Smooth muscle cell of the brain vasculature (primary cell): ENCODE results near the gene GLS.
"Not testable (repeated sequence)": the region's sequence is repeated elsewhere in the genome, so short reads cannot be mapped to it uniquely, and the experiment has no call there.

Source experiments
- DNase-seq: peaks from one replicate; pipeline ENCODE4 v3.0.0-alpha.2; 2012; ENCODE audit warnings: low read depth, low spot score

GLS gene

DNA sequence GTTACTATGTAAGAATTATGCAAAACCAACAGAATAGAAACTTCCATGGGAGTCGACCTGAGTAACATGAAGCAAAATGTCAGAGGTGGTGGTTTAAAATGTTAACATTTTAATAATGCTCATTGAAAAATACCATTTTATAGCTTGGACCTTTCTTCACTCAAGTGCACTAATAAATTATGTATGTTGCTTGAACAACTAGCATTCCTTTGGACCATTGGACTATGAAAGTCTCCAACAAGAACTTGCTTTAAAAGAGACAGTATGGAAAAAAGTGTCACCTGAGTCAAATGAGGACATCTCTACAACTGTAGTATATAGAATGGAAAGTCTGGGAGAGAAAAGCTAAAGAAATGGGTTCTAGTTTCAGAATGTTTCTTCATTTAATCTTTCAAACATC, 51.9 kb downstream of the GLS start:
- DNase-seq = no peak

- no peak for DNase-seq
Observed at GRCh38 chr2:190933361-190933760, 52.7 kb downstream of the GLS start.

DNA sequence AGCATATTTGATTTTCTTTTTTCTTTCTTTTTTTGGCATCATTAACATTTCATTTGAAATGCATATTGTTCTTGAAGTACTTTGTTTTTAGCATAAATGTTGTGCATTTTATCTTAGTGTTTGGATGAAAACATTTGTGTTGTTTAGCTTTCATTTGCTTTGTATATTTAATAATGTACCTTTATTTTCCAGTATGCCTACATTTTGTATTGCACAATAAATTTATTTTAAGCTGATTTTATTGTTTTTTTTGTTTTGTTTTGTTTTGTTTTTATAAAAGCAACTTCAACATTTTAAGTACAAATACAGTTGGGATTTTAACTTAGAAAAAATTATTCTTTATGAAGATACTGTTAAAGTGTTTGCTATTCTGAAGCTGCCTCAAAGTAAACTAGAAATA, 54.4 kb downstream of the GLS start:
- DNase-seq = no peak

DNA sequence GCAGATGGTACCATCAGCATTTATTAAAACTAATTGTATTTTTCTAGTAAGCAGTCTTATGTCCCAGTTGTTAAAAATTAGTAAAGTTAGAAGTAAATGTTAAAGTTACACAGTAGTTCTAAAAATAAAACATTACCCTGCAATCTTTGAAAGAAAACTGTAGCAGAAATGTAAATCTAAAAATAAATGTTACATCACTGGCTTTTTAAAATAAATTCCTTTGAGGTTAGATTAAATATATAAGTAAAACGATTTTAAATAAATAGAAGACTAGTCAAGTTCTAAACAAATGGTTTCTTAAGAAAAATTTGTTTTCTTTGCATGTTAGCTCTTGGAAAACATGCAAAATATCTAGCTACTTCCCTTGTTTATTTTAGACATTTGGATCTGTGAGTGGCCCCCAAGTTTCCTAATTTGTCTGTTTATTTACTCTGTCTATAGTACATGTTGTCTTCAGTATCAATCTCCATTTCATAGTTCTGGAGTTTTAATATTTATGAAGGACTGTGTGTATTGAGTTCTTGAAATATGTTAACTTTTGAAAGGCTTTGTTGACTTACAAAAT, 58.2 kb downstream of the GLS start:
- DNase-seq = no peak

DNA sequence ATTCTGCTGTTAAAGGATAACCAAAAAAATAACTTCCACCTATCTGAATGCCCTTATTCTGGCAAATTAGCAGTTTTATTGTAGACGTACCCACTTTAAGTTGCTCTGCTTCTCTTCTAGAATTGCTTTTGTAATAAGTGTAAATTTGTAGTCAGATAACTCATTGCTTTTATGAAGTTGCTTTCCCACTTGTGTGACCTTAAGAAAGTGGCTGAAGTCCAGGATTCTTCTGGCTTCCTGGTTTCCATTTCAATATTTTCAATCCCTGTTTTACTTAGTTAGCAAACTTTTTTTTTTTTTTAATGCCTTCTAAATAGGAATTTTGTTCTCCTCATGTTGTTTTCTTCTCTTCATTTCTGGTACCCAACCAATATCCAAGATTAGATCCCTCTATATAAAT, 59.8 kb downstream of the GLS start:
- no peak for DNase-seq

GRCh38 chr2:190941571-190941970, 61.0 kb downstream of the GLS start:
- DNase-seq = no peak

DNA sequence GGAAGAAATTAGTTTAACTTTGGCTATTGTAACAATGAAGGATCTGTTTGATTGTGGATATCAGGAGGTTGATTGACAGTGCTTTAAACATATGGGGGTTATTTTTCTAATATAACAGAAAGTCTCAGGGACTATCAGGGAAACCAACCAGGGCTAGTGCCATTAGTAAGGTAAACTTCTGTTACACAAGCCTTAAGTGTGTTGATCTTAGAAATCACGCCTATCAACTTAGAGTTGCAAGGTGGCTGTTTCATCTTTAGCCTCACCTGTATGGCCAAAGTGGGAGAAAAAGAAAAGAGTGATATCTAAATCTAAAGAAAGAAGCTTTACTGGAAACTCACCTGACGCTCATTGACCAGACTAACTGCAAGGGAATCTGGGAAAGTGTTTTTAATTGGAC, 62.1 kb downstream of the GLS start:
- no peak for DNase-seq

- no peak for DNase-seq
Observed at GRCh38 chr2:190943706-190944105, 63.1 kb downstream of the GLS start.

DNA sequence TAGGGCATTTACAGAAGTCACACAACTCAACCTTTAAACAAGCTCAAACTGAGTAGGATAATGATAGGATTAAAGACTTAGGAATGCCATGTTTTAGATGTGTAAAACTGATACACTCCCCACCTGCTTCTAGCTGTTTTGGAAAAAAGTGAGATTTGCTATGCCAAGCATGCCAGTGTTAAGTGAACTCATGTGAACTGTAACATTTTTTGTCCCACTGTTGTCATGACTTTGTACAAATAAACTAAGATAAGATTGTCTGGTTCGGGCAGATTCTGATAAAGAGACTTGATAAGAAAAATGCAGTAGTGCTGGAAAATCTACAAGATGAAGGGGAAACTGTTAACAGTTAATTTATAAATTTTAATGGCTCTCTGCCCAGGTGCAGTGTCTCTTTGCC, 66.5 kb downstream of the GLS start:
- no peak for DNase-seq

GRCh38 chr2:190947711-190948251, 67.2 kb downstream of the GLS start:
- peak; percentile 52 for DNase-seq

GRCh38 chr2:190948671-190949070, 68.0 kb downstream of the GLS start:
- DNase-seq = no peak

GRCh38 chr2:190950566-190950991, 70.0 kb downstream of the GLS start:
- DNase-seq = no peak

DNA sequence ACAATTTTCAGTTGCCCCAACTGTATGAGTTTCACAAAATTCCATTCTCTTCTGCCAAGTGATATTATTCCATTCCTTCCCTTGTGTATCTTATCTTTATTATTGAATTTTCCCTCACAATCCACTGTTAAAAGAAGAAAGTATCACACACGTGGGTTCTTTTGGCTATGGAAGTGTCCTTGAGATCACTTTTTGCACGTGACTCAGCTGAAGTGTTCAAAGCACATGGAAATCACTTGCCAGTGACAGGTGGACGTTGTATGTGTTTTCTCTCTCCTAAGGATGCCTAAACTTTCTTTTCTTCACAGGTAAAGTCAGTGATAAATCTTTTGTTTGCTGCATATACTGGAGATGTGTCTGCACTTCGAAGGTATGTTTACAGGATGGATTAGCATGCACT, 72.6 kb downstream of the GLS start:
- no peak for DNase-seq

- DNase-seq = no peak
Observed at GRCh38 chr2:190959911-190960788, 79.5 kb downstream of the GLS start.

GRCh38 chr2:190961117-190961516, 80.5 kb downstream of the GLS start:
- DNase-seq = not testable (repeated sequence)

DNA sequence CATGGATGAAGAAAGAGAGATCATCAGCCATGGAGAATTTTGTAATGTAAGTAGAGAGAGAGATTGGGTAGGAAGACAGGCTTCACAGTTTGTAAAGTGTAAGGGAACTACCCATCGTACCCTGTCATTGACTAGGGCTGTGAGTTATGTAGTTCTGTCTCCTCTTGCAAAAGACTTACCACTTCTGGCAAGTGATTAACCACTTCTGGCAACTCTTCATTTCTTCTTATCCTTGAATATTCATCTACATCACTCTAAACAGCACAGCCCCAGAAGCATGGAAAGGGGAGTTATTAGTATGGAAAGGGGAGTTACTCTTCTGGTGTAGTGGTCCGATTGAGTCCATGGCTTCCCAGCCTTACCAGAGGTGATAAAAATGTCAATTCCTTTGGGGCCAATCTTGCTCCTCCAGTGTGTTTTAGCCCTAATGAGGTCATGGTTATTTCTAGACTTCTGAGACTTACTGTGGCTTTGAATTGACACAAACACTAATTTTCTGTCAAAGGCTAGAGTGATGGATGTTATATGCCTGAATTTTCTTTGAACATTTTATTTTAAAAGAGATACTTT, 81.4 kb downstream of the GLS start:
- no peak for DNase-seq

DNA sequence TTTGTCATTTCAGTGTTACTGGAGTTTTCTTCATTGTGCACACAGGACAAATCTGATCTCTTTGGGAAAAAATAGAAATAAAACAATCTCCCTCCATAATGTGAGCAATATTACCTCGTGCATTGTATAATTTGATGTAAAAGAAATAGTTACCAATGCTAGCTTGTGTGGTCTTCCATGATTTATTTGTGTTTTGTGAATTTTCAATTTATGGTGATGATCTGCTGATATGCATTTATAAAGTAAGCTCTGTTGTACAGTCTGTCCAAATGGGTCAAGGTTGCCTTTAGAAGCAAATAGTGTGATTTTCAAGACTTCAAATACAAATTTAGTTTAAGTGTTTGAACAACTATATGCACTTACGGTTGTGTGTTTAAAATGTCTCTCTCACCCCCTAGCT, 82.5 kb downstream of the GLS start:
- DNase-seq = no peak

DNA sequence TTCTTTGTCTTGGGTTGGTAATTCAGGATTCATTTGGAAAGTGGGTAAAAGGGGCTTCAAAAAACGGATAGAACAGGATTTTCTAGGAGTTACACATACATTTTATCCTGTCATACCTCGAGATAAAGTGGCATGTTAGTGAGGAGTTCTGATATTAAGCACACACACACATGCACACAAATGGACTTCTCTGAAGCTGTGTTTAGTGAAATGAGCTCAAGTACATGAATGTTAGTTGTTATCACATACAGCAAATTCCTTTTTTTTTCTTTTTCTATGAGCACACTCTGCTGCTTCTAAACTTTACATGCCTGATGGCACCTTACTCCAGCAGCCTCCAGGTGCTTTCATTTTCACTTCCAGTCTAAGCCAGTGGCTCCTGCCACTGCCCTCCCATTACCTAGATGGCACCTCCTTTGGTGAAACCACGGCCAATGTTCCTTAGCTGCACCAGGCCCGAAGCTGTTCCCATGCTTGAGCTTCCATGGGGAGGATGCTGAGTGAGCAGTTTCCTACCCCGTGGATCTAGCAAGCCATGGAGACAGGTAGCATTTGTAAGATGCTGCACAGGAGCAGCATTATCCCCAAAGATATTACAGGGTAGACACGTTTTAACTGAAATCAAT, 83.7 kb downstream of the GLS start:
- no peak for DNase-seq

- DNase-seq = no peak
Observed at GRCh38 chr2:190965580-190966222, 85.1 kb downstream of the GLS start.

DNA sequence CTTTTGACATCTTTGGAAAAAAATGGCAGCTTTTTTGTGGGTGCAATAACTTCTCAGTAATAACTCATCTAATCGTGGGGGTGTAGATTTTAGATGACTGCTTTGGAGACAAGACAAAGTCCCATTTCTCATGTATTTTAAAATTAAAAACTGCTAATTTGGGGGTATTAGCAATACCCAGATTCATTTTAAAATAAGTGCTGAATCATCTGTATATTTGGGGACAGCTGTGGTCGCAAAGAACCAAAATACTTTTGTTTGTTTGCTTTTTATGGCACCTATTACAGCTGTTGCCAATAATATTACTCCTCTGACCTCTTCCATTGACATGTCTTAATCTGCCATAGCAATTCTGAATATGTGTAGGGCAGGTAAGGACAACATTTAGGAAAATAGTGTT, 87.9 kb downstream of the GLS start:
- DNase-seq = no peak

- no peak for DNase-seq
Observed at GRCh38 chr2:190970160-190970559, 89.5 kb downstream of the GLS start.
